HG03520 (cell line): Measurements from ENCODE around the gene GPR160.

ENCODE experiments used
- ATAC-seq: cut with Tn5 transposase; IDR thresholded peaks from one replicate; pipeline ENCODE4 v1.9.1; 2021; ENCODE audit warnings: mild to moderate bottlenecking, moderate library complexity; ENCODE audit not compliant: unreplicated experiment

The GPR160 gene

GRCh38 chr3:170063691-170064090 lies 25.9 kb downstream of the GPR160 start:
- no peak for ATAC-seq

- no peak for ATAC-seq
These were observed 26.3 kb downstream of the GPR160 start for GRCh38 chr3:170064108-170064507.

GRCh38 chr3:170075441-170076091 lies 37.8 kb downstream of the GPR160 start:
- ATAC-seq = no peak

- no peak for ATAC-seq
These were observed 39.0 kb downstream of the GPR160 start for GRCh38 chr3:170076715-170077238.

GRCh38 chr3:170077361-170077760 lies 39.6 kb downstream of the GPR160 start:
- no peak for ATAC-seq

- ATAC-seq = no peak
These were observed 41.0 kb downstream of the GPR160 start for GRCh38 chr3:170078620-170079281.

GRCh38 chr3:170079536-170080165 lies 41.9 kb downstream of the GPR160 start:
- no peak for ATAC-seq

- ATAC-seq = no peak
These were observed 42.8 kb downstream of the GPR160 start for GRCh38 chr3:170080605-170081004.

- no peak for ATAC-seq
These were observed 43.4 kb downstream of the GPR160 start for GRCh38 chr3:170081079-170081741.

- ATAC-seq = no peak
These were observed 45.5 kb downstream of the GPR160 start for GRCh38 chr3:170083343-170083742.

GRCh38 chr3:170085396-170085795 lies 47.6 kb downstream of the GPR160 start:
- no peak for ATAC-seq

GRCh38 chr3:170089862-170090600 lies 52.2 kb downstream of the GPR160 start:
- ATAC-seq = no peak

- no peak for ATAC-seq
These were observed 52.8 kb downstream of the GPR160 start for GRCh38 chr3:170090601-170090981.

GRCh38 chr3:170092907-170093306 lies 55.1 kb downstream of the GPR160 start:
- no peak for ATAC-seq

- no peak for ATAC-seq
These were observed 58.0 kb downstream of the GPR160 start for GRCh38 chr3:170095771-170096170.

- no peak for ATAC-seq
These were observed 58.5 kb downstream of the GPR160 start for GRCh38 chr3:170096342-170096741.

GRCh38 chr3:170098753-170099152 lies 61.0 kb downstream of the GPR160 start:
- ATAC-seq = no peak

GRCh38 chr3:170100944-170101343 lies 63.1 kb downstream of the GPR160 start:
- ATAC-seq = no peak

GRCh38 chr3:170102431-170102830 lies 64.6 kb downstream of the GPR160 start:
- ATAC-seq = no peak

- no peak for ATAC-seq
These were observed 70.1 kb downstream of the GPR160 start for GRCh38 chr3:170107941-170108340.

GRCh38 chr3:170108955-170109354 lies 71.2 kb downstream of the GPR160 start:
- no peak for ATAC-seq
